NT2/D1 (cell line): ENCODE results near the gene ANKRD12.
A peak's percentile ranks its signal among the peaks of the same experiment; 100 is the strongest.

Source experiments
- DNase-seq: peaks from one replicate; pipeline ENCODE4 v3.0.0-alpha.2; 2011; ENCODE audit warnings: low read depth, low spot score
- H3K27me3 ChIP-seq: 2 replicates; pipeline ENCODE4 v1.6.0; 2011; ENCODE audit warnings: mild to moderate bottlenecking; ENCODE audit not compliant: insufficient read length, insufficient read depth
- H3K36me3 ChIP-seq: 2 replicates; pipeline ENCODE4 v1.6.1; 2011; ENCODE audit warnings: mild to moderate bottlenecking, low read length, mixed read lengths; ENCODE audit not compliant: insufficient read depth, insufficient read length
- H3K4me1 ChIP-seq: 2 replicates; pipeline ENCODE4 v1.5.1; 2011; ENCODE audit not compliant: insufficient read depth, insufficient read length
- H3K4me3 ChIP-seq: 2 replicates; pipeline ENCODE4 v1.5.1; 2011; ENCODE audit warnings: low read depth; ENCODE audit not compliant: insufficient read length
- H3K9ac ChIP-seq: 2 replicates; pipeline ENCODE4 v1.6.0; 2011; ENCODE audit warnings: low read depth; ENCODE audit not compliant: insufficient read length
- H3K9me3 ChIP-seq: 2 replicates; pipeline ENCODE4 v1.5.1; 2011; ENCODE audit warnings: mild to moderate bottlenecking, low read length; ENCODE audit not compliant: insufficient read depth
- SUZ12 ChIP-seq: IDR thresholded peaks from 2 replicates; pipeline ENCODE4 v1.6.1; 2011; ENCODE audit not compliant: insufficient read length, insufficient read depth; ENCODE audit errors: extremely low read depth
- YY1 ChIP-seq: IDR thresholded peaks from 2 replicates; pipeline ENCODE4 v1.6.1; 2011; ENCODE audit not compliant: insufficient read length, insufficient read depth
- ZNF274 ChIP-seq: IDR thresholded peaks from 2 replicates; pipeline ENCODE4 v1.6.1; 2011; ENCODE audit warnings: mild to moderate bottlenecking, low read depth, low read length

Gene ANKRD12

DNA sequence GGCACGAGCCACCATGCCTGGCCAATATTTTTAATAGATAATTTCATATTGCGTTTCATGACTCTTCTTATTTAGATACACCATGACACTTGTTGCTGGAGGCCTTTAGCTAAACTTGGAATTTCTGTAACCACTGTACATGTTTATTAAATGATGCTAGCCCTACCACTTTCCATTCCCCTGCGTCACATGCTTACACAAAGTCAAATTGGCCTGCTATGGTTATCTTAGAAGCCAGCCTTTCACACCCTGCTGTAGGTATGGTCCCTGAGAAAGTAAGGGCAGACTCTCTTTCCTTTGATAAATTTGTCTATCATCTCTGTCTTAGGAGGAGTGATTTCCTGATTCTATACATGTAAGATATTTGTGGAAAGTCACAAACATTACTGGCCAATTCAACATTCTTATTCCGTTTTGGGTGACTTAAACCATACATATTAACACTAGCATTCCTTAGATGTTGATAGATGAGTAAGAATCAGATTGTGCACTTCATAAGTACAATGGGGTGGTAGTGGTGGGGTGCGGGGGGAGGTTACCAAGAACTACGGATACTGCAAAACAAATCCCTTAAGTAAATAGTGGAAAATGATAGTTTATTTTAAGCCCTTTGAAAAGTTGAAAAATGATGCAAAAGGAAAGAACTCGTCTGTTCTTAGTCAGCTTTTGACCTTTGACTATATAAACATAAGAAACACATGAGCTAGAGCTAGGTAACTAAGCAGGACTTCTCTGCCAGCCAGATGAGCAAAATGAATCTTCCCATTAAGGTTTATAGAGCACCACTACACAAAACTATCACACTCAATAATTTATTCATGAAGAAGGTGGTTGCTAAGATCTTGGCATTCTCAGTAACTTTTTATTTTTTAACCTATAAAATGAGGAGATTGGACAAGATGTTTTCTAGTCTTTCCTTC, 42.0 kb upstream of the ANKRD12 start:
- no peak for DNase-seq
- H3K4me3 ChIP-seq, result no peak overlapping the region
- TF ChIP-seq ZNF274, result no peak
- TF ChIP-seq SUZ12, result no peak
- no peak for TF ChIP-seq YY1

DNA sequence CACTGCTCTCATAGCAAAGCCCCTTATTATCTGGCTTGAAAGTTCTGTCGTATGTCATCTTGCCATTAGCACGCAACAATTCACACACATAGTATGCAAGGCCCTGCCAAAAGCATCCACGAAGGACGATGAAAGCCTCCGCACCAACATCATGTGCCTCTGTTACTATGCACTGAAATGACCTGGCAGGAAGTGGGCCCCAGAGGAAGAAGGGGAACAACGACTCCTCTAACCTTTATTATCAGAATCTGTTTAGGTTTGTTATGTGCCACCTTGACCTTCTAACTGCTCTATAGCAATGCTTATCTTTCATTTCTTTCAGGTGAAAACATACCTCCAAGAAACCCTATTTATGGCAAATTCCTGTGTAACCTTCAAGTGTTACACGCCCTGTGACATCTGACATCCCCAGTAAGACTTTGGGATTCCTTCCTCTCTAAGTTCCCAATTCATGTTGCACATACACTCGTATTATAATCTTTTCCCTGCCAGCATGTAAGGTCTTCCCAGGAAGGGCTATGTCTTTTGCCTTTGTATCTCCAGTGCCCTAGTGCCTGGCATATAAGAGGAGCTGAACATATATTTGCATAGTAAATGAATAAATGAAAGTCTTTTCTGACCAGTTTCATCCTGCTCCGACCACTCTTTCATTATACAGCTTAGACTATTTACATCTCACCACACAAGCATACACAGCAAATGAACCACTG, 41.1 kb upstream of the ANKRD12 start:
- H3K4me1 ChIP-seq, result no peaks in the 10 kb centered on the region
- no peaks in the 10 kb centered on the region for H3K27me3 ChIP-seq
- H3K36me3 ChIP-seq, result no peaks in the 10 kb centered on the region
- H3K9ac ChIP-seq, result no peak overlapping the region
- TF ChIP-seq ZNF274 (no peak), YY1 (no peak), SUZ12 (no peak)
- DNase-seq, result no peak
- no peak overlapping the region for H3K4me3 ChIP-seq
- H3K9me3 ChIP-seq, result no peaks in the 10 kb centered on the region

More for the DNA sequence above, 42.0 kb upstream of the ANKRD12 start:
- Histone ChIP-seq H3K4me1 (no peaks in the 10 kb centered on the region), H3K9me3 (no peaks in the 10 kb centered on the region), H3K36me3 (no peaks in the 10 kb centered on the region), H3K9ac (no peak overlapping the region), H3K27me3 (no peaks in the 10 kb centered on the region)

DNA sequence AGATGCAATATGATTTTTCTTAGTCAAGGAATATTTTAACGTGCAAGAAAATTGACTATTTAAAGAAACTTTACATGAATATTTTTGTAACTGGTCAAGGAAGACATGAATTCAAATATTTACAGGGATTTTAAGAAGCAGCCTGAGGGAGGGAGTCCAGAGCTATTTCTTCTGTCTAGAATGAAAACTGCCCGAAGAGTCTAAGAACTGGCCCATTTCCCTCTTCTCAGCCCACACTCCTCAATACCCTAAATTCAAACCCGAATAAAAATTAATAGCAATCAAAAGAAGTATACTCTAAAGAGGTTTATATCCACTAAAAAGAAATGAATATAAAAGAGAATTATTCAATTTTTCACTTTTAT, 40.6 kb upstream of the ANKRD12 start:
- DNase-seq, result no peak
- H3K9ac ChIP-seq, result no peak overlapping the region
- H3K36me3 ChIP-seq, result no peaks in the 10 kb centered on the region
- no peak overlapping the region for H3K4me3 ChIP-seq
- H3K4me1 ChIP-seq, result no peaks in the 10 kb centered on the region
- no peaks in the 10 kb centered on the region for H3K9me3 ChIP-seq
- no peaks in the 10 kb centered on the region for H3K27me3 ChIP-seq
- no peak for TF ChIP-seq SUZ12
- no peak for TF ChIP-seq ZNF274
- no peak for TF ChIP-seq YY1

DNA sequence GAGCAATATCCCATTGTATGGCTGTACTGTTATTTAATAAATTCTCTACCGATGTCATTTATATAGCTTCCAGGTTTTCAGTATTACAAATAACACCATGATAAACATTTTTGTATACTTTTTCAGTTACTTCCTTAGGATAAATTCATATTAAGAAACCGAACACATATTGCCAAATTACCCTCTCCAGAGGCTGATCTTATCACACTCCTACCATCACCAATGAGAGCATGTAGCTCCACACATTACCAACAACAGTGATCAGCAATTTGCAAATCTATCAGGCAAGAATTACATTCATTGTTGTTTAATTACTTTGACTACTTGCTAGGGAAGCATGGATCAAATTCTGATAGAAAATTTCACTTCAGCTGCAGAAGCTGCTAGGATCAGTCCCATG, 39.9 kb upstream of the ANKRD12 start:
- no peak overlapping the region for H3K9ac ChIP-seq
- H3K36me3 ChIP-seq, result no peaks in the 10 kb centered on the region
- no peak overlapping the region for H3K4me3 ChIP-seq
- TF ChIP-seq YY1, result no peak
- TF ChIP-seq SUZ12, result no peak
- no peak for TF ChIP-seq ZNF274
- no peaks in the 10 kb centered on the region for H3K27me3 ChIP-seq
- DNase-seq, result no peak
- H3K9me3 ChIP-seq, result no peaks in the 10 kb centered on the region
- no peaks in the 10 kb centered on the region for H3K4me1 ChIP-seq

DNA sequence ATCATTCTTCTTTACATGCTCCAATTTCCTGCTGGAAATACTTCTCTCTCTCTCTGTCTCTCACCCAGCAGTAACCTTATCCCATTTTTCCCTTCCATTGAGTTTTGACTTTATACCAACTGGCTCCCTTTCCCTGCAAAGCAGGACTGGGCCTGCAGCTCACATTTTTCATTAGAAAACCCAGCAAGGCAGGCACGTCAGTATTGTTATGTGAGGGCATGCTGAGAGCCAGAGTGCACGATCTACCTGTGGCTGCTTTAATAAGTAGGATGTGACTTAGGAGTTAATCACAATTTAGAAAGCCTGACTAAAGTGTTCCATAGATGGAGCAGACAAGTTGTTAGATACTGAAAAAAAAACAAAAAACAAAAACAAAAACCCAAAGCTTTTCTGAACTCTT, 39.2 kb upstream of the ANKRD12 start:
- Histone ChIP-seq H3K27me3 (no peaks in the 10 kb centered on the region), H3K4me3 (no peak overlapping the region)

DNA sequence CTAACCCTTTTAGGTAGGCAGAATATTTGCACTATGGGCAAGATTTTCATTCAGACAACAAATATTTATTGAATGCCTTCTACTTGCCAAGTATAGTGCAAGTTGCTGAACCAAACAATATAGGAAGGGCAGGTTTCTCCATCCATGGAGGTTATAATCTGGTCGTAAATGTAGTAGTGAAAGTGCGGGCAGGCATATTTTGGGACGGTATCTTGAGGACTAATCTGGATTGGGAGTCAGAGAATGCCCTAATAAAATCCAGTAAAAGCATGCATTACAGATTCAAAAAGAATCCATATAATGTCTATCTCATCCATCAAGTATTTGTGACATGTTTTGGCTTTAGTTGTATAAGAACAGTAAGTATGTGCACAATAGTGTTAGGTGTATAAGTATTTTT, 35.8 kb upstream of the ANKRD12 start:
- Histone ChIP-seq H3K9me3 (no peaks in the 10 kb centered on the region), H3K4me1 (no peaks in the 10 kb centered on the region), H3K36me3 (no peaks in the 10 kb centered on the region), H3K27me3 (no peaks in the 10 kb centered on the region), H3K4me3 (no peak overlapping the region), H3K9ac (no peak overlapping the region)
- TF ChIP-seq SUZ12, result no peak
- DNase-seq, result no peak

More for the DNA sequence above, 39.2 kb upstream of the ANKRD12 start:
- H3K36me3 ChIP-seq, result no peaks in the 10 kb centered on the region
- no peaks in the 10 kb centered on the region for H3K4me1 ChIP-seq
- TF ChIP-seq SUZ12, result no peak
- no peak for TF ChIP-seq YY1
- TF ChIP-seq ZNF274, result no peak
- H3K9me3 ChIP-seq, result no peaks in the 10 kb centered on the region
- no peak overlapping the region for H3K9ac ChIP-seq
- DNase-seq, result no peak

DNA sequence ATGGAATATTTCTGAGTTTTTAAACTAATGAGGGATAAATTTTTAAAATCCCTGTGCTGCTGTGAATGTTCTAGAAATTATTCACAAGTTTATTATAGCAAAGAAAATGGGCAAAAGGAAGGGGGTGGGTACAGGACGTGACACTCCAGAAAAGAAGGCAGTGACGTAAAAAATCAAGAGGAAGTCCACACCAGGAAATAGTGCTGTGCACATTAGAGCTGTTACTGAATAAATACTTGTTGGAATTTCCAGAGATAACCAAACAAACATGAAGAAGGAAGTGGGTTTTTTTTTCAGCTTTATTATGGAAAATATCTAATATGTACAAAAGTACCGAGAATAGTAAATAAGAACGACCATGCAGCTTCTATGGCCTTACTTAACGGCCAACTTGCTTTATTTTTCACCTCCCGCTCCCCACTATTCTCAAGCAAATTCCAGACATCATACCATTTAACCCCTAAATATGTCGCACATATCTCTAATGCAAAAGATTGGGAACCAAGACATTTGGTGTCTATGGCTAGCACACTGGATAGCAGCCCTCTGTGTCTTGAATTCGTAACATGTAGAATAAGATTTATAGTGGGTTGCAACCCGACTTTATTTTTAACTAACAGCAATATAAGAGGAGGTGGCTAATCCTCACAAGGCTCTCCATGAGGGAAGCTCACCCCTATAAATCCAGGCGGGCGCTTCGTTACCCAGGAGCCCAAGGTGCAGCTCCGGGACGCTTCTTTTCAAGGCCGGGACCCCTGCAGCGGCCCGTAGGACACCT, 34.7 kb upstream of the ANKRD12 start:
- peak overlapping the region; percentile 72 for H3K9ac ChIP-seq
- peak overlapping the region; percentile 58 for H3K4me3 ChIP-seq
- no peaks in the 10 kb centered on the region for H3K27me3 ChIP-seq
- no peaks in the 10 kb centered on the region for H3K9me3 ChIP-seq
- H3K4me1 ChIP-seq, result no peaks in the 10 kb centered on the region
- no peak for DNase-seq
- peaks cover 3% of the 10 kb centered on the region for H3K36me3 ChIP-seq
- no peak for TF ChIP-seq YY1
- TF ChIP-seq ZNF274, result no peak
- TF ChIP-seq SUZ12, result no peak
